Gastrocnemius medialis (tissue), 4 donors: ENCODE results near the gene NECTIN2.
"Not testable (repeated sequence)": the region's sequence is repeated elsewhere in the genome, so short reads cannot be mapped to it uniquely, and the experiment has no call there.

Source experiments
- CTCF ChIP-seq, 5 experiments: fragments of 450-650 bp in 3 of 5; fragments of 200-600 bp in 2 of 5; sonication (generic) in 2 of 5; IDR thresholded peaks in 4 of 5; conservative IDR thresholded peaks in 1 of 5; 1 replicate in 4 of 5; 2 replicates in 1 of 5; pipeline ENCODE4 v1.5.1; 2016 to 2019; ENCODE audit warnings: antibody characterized with exemption in 5 of 5, mild to moderate bottlenecking in 3 of 5, moderate library complexity in 3 of 5
- POLR2A ChIP-seq, 2 donors: fragments of 450-650 bp; IDR thresholded peaks; one replicate each; pipeline ENCODE4 v1.6.1; 2017; ENCODE audit warnings: antibody characterized with exemption in 2 of 2, mild to moderate bottlenecking in 2 of 2, moderate library complexity in 2 of 2

- TF ChIP-seq CTCF (IDR thresholded peaks at IDR 0.05 in 4 of 5, conservative IDR thresholded peaks at IDR 0.05 in 1 of 5); POLR2A (IDR thresholded peaks at IDR 0.05): not testable (repeated sequence)
These were observed 11.7 kb upstream of the NECTIN2 start for GRCh38 chr19:44834399-44834798.
